ENCODE data around the gene IFFO2.
A peak's percentile ranks its signal among the peaks of the same experiment; 100 is the strongest.

IFFO2 gene

DNA sequence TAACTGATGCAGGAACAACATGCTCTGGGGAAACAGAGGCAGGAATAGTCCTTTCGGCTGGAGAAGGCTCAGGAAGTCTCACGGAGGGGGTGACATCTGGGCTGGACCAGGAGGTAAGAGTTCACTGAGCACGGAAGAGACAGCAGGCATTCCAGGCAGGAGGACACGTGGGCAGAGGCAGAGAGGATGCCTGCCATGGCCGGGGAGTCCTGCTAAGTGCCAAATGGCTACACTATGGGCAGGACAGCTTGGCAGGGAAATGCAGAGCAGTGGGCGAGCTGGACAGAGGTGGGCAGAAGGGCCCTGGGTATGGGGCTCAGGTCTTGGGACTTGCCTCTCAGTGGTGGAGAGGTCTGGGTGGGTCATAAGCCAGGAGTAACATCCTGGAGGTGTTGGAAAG is 71.7 kb downstream of the IFFO2 start:
- DNase-seq (ENCODE audit: low read depth, low spot score) = no peak
- H3K4me3 ChIP-seq (ENCODE audit: low read length) = no peak overlapping the region

GRCh38 chr1:18884419-18884717 is 72.1 kb downstream of the IFFO2 start:
- no peak overlapping the region for H3K4me3 ChIP-seq (ENCODE audit: low read length)
- DNase-seq (ENCODE audit: low read depth, low spot score) = no peak

GRCh38 chr1:18883636-18884418 is 72.6 kb downstream of the IFFO2 start:
- no peak overlapping the region for H3K4me3 ChIP-seq (ENCODE audit: low read length)
- peak; percentile 44 for DNase-seq (ENCODE audit: low read depth, low spot score)

DNA sequence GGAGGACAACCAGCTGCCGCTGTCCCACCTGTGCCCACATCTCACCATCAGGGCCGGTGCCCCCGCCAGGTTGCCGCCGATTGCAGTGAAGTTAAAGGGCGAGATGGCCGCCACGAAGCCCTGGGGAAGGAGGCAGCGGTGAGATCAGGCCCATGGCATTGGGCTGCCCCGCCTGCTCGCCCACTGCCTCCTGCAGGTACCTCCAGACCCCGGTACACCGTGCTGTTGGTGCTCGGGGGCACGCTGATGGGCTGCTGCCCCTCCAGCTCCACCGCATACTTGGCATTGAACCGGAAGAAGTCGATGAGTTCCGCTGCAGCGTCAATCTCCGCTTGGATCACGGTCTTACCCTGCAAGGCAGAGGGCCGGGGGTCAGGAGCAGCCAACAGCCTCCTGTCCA is 73.4 kb downstream of the IFFO2 start:
- no peak for DNase-seq (ENCODE audit: low read depth, low spot score)
- no peak overlapping the region for H3K4me3 ChIP-seq (ENCODE audit: low read length)

GRCh38 chr1:18882486-18882885 is 74.0 kb downstream of the IFFO2 start:
- DNase-seq (ENCODE audit: low read depth, low spot score) = no peak

DNA sequence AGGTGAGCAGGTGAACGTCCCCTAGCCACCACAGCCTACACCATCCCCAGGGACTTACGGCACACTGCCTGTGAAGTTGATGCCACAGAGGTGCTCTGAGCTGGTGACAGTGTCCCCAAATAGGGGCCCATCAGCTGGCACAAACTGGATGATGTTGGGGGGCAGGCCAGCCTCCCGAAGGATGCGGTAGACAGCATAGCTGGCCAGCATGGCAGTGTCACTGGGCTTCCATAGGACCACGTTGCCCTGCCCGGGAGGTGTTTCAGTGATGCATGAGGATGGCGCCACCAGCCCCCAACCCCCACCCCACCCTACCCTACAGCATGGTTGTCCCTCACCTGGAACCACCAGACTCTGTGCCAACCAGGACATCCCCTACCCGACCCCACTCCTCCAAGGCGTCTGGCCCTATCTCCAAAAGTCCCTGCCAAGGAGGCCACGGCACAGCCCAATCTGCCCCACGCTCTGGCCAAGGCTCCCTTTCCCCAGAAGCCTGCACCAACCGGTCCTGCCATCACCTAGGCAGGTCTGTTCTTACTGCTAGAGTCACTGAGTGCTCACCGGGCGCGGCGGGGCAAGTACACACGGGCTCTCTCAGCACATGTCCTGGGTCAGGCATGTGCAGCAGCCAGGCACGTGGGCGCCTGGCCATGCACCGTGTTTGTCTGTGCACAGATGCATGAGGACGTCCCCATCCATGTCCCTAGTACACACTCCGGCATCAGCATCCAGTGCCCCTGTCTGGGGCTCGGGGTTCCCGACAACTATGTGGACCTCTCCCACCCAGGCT is 74.6 kb downstream of the IFFO2 start:
- no peak overlapping the region for H3K4me3 ChIP-seq (ENCODE audit: low read length)
- DNase-seq (ENCODE audit: low read depth, low spot score) = no peak

More at GRCh38 chr1:18882486-18882885, 74.0 kb downstream of the IFFO2 start:
- no peak overlapping the region for H3K4me3 ChIP-seq (ENCODE audit: low read length)

DNA sequence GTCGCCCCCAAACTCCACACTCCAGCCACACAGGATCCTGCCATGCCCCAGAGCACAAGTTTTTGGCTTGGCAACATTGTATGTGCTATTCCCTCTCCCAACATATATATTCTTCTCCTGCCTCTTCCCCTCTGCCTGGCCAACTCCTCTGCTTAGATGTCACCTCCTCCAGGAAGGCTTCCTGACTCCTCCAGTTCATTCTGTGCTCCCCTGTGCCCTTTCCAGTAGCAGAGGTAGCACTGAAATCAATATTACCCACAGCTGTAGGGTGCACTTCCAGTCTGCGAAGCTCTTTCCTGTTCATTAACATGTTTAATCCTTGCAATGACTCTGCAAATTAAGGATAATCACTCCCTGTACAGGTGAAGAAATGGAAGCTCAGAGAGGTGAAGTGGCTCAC is 75.3 kb downstream of the IFFO2 start:
- H3K4me3 ChIP-seq (ENCODE audit: low read length) = no peak overlapping the region
- DNase-seq (ENCODE audit: low read depth, low spot score) = no peak

- DNase-seq (ENCODE audit: low read depth, low spot score) = no peak
- no peak overlapping the region for H3K4me3 ChIP-seq (ENCODE audit: low read length)
Observed at GRCh38 chr1:18880585-18880984, 75.9 kb downstream of the IFFO2 start.

- no peak overlapping the region for H3K4me3 ChIP-seq (ENCODE audit: low read length)
- DNase-seq (ENCODE audit: low read depth, low spot score) = no peak
Observed at GRCh38 chr1:18879791-18880309, 76.6 kb downstream of the IFFO2 start.

DNA sequence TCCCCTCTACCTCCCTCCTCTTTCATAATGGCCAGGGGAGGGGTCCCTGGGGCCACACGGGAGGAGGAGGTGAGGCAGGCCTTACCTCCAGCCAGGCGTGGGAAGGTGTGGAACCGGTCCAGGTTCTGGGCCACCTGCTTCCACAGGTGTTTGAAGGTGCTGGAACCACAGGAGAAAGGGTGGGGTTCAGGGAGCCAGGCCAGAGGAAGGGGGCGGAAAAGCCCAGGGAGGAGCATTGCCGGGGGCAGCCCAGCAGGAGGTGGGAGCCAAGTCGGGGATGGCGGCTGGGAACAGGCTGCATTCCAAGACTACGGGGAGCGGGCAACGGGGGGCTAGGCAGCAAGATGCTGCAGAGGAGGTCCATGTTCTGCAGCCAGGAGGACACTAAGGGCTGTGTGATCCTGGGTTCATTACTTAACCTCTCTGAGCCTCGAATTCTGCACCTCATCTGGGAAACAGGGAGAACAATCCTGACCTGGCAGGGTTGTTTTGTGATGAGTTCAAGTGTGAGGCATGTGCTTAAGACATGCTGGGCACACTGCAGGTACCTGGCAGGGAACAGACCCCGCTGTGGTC is 77.2 kb downstream of the IFFO2 start:
- no peak for DNase-seq (ENCODE audit: low read depth, low spot score)
- H3K4me3 ChIP-seq (ENCODE audit: low read length) = no peak overlapping the region

DNA sequence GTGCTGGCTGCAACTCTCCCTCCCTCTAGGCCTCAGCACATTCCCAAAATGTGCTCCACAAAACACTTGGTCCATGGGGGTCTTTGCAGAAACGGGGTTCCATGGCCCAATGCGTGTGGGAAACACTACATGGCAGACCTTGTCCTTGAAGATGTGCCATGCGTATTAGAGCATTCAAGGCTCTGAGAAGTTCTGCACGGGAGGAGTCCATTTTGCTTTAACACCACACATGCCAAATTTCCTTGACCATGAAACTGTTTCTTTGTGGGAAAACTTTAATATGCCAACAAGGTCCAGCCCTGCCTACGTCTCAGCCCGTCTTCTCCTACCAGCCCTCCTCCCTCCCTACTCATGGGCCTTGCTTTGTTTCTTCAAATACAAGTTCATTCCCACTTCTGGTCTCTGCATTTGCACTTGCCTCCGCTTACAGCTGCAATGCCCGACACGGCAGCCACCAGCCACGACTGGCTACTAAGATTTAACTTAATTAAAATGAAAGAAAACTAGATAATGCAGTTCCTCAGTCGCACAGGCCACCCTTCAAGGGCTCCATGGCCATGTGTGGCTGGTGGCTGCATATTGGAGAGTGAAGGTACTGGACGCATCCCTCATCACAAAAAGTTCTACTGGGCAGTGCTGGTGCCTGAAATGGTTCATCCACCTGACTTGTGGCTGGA is 77.8 kb downstream of the IFFO2 start:
- H3K4me3 ChIP-seq (ENCODE audit: low read length) = no peak overlapping the region
- DNase-seq (ENCODE audit: low read depth, low spot score) = no peak

DNA sequence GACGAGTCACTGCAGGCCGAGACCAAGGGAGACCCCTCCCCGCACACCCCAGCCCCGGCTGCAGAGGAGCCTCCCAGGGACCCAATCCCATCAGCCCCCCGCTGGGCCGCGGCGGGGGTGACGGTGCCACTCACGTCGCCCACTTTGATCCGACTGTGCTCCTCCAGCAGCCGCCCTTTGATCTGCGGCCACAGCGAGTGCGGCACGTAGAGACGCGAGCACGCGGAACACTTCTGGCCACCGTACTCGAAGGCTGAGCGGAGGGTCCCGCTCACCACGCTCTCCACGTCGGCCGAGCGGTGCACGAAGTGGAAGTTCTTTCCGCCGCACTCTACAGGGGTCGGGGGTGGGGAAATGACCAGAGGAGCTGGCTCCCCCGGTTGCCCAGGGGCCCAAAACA is 79.2 kb downstream of the IFFO2 start:
- H3K4me3 ChIP-seq (ENCODE audit: low read length) = no peak overlapping the region
- DNase-seq (ENCODE audit: low read depth, low spot score) = no peak

DNA sequence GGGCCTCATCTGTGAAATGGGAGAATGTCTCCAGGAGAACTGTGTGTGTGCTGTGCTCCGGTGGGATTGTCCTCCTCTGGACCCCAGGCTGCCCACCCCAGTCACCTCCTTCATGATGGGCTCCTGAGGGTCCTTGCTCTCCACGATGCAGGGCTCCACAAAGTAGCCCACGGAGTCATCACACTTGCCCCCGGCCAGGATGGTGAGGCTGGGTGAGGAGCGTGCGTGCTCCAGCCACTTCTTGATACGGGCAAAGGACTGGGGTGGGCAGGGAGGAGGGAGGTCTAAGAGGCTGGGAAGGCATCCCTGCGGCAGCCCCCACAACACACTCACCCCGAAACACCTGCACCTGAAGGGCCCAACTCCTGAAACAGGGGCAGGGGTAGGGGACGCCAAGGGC is 80.3 kb downstream of the IFFO2 start:
- H3K4me3 ChIP-seq (ENCODE audit: low read length) = no peak overlapping the region
- no peak for DNase-seq (ENCODE audit: low read depth, low spot score)

DNA sequence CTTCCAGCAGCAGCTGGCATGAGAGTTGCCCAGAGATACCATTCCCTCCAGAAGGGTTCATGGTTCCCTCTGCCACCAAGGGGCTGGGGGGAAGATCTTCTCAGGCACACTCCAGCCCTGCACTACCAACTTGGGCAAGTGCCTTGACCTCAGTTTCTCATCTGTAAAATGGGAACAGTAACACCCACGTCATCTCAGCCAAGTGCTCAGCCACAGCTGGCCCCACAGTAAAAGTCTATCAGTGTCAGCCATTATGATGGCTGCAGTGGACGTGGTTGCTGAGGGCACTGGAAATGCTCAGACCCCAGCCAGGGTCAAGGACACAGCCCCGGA is 80.7 kb downstream of the IFFO2 start:
- DNase-seq (ENCODE audit: low read depth, low spot score) = no peak
- H3K4me3 ChIP-seq (ENCODE audit: low read length) = no peak overlapping the region

DNA sequence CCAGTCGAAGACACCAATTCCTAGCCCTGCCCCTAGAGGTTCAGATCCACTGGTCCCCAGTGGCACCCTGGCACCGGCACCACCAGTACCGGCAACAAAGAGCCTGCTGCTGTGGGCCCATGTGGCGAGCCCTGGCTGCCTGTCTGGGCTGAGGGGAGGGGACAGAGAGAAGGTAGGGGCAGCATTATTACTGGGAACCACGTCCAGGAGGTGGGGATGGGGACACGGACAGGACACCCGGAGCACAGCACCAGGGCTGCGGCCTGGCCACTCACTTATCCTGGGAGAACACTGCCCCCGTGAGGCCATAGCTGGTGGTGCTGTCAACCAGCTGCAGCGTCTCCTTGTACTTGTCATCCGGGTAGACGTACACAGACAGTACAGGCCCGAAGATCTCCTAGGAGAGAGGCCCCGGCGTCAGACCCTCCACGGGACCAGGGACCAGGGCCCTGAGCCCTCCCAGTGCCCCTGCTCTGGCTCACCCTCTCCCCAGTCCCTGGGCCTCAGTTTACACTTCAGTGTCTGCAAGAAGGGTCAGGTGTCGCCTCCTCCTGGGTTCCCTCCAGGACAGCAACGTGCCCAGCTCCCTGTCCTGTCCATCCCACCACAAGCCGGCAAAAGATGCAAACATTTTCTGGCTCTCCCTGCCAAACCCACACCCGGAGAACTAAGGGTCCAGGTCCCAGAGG is 81.2 kb downstream of the IFFO2 start:
- H3K4me3 ChIP-seq (ENCODE audit: low read length) = no peak overlapping the region
- DNase-seq (ENCODE audit: low read depth, low spot score) = peak; percentile 72

GRCh38 chr1:18874600-18874999 is 81.9 kb downstream of the IFFO2 start:
- no peak for DNase-seq (ENCODE audit: low read depth, low spot score)
- H3K4me3 ChIP-seq (ENCODE audit: low read length) = no peak overlapping the region

- H3K4me3 ChIP-seq (ENCODE audit: low read length) = no peak overlapping the region
- no peak for DNase-seq (ENCODE audit: low read depth, low spot score)
Observed at GRCh38 chr1:18874036-18874435, 82.4 kb downstream of the IFFO2 start.

GRCh38 chr1:18872071-18872611 is 84.3 kb downstream of the IFFO2 start:
- H3K4me3 ChIP-seq (ENCODE audit: low read length) = no peak overlapping the region
- no peak for DNase-seq (ENCODE audit: low read depth, low spot score)

All from Jurkat, Clone E6-1 (cell line).